Measurements from ENCODE around the gene DSC1.

Gene DSC1

GRCh38 chr18:31102941-31103340, 59.7 kb downstream of the DSC1 start:
- no peaks in the 10 kb centered on the region for H3K9me3 ChIP-seq (ENCODE audit: insufficient read depth, low read length)
- no peaks in the 10 kb centered on the region for H3K36me3 ChIP-seq (ENCODE audit: low read length)
- no peaks in the 10 kb centered on the region for H4K20me1 ChIP-seq (ENCODE audit: low read depth, low read length)

GRCh38 chr18:31102025-31102684, 60.5 kb downstream of the DSC1 start, which contains the start of gene DSC2:
Gene DSC2 (minus strand): TSS chr18:31102421. CDS start chr18:31101971, 450 bp downstream.
- Histone ChIP-seq H3K9ac (ENCODE audit: low read length) (no peak within 1 kb of the TSS), H3K9me3 (ENCODE audit: insufficient read depth, low read length) (no peaks in the 10 kb centered on the region), H2AFZ (ENCODE audit: low read depth, low read length, severe bottlenecking) (no peak within 1 kb of the TSS), H3K9me2 (replicated peaks; ENCODE audit: insufficient read depth, low read length) (no peaks in the 10 kb centered on the region), H3F3A (ENCODE audit: insufficient read depth) (no peaks in the 10 kb centered on the region), H3K79me2 (ENCODE audit: insufficient read depth, low read length) (no peaks in the 10 kb centered on the region), H3K4me3 (ENCODE audit: insufficient read depth, low read length, poor library complexity, severe bottlenecking) (no peak within 1 kb of the TSS), H3K36me3 (ENCODE audit: low read length) (no peaks in the 10 kb centered on the region), H4K20me1 (ENCODE audit: low read depth, low read length) (no peaks in the 10 kb centered on the region), H3K4me2 (ENCODE audit: low read depth, low read length, poor library complexity, severe bottlenecking) (no peak within 1 kb of the TSS), H3K27ac (ENCODE audit: low read depth, low read length) (no peak within 1 kb of the TSS), H3K27me3 (ENCODE audit: low read length) (no peaks in the 10 kb centered on the region)
- TF ChIP-seq, protein P1, sequence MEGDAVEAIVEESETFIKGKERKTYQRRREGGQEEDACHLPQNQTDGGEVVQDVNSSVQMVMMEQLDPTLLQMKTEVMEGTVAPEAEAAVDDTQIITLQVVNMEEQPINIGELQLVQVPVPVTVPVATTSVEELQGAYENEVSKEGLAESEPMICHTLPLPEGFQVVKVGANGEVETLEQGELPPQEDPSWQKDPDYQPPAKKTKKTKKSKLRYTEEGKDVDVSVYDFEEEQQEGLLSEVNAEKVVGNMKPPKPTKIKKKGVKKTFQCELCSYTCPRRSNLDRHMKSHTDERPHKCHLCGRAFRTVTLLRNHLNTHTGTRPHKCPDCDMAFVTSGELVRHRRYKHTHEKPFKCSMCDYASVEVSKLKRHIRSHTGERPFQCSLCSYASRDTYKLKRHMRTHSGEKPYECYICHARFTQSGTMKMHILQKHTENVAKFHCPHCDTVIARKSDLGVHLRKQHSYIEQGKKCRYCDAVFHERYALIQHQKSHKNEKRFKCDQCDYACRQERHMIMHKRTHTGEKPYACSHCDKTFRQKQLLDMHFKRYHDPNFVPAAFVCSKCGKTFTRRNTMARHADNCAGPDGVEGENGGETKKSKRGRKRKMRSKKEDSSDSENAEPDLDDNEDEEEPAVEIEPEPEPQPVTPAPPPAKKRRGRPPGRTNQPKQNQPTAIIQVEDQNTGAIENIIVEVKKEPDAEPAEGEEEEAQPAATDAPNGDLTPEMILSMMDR (IDR thresholded peaks at IDR 0.05; ENCODE audit: insufficient read depth, low read length, poor library complexity, severe bottlenecking) = no peak
- no peak for TF ChIP-seq EZH2phosphoT487 (conservative IDR thresholded peaks at IDR 0.05; ENCODE audit: low read length)

More at GRCh38 chr18:31102941-31103340, 59.7 kb downstream of the DSC1 start:
- Histone ChIP-seq H3F3A (ENCODE audit: insufficient read depth) (no peaks in the 10 kb centered on the region), H3K27me3 (ENCODE audit: low read length) (no peaks in the 10 kb centered on the region), H2AFZ (ENCODE audit: low read depth, low read length, severe bottlenecking) (no peak overlapping the region), H3K4me2 (ENCODE audit: low read depth, low read length, poor library complexity, severe bottlenecking) (no peak overlapping the region), H3K9me2 (replicated peaks; ENCODE audit: insufficient read depth, low read length) (no peaks in the 10 kb centered on the region), H3K27ac (ENCODE audit: low read depth, low read length) (no peak overlapping the region), H3K4me3 (ENCODE audit: insufficient read depth, low read length, poor library complexity, severe bottlenecking) (no peak overlapping the region), H3K79me2 (ENCODE audit: insufficient read depth, low read length) (no peaks in the 10 kb centered on the region), H3K9ac (ENCODE audit: low read length) (no peak overlapping the region)
- TF ChIP-seq EZH2phosphoT487 (conservative IDR thresholded peaks at IDR 0.05; ENCODE audit: low read length) = no peak
- TF ChIP-seq, protein P1 (IDR thresholded peaks at IDR 0.05; ENCODE audit: insufficient read depth, low read length, poor library complexity, severe bottlenecking) = no peak

- no peaks in the 10 kb centered on the region for H3F3A ChIP-seq (ENCODE audit: insufficient read depth)
- no peak overlapping the region for H3K4me2 ChIP-seq (ENCODE audit: low read depth, low read length, poor library complexity, severe bottlenecking)
- no peaks in the 10 kb centered on the region for H3K9me3 ChIP-seq (ENCODE audit: insufficient read depth, low read length)
- H3K4me3 ChIP-seq (ENCODE audit: insufficient read depth, low read length, poor library complexity, severe bottlenecking) = no peak overlapping the region
- TF ChIP-seq, protein P1 (IDR thresholded peaks at IDR 0.05; ENCODE audit: insufficient read depth, low read length, poor library complexity, severe bottlenecking) = no peak
- no peak for TF ChIP-seq EZH2phosphoT487 (conservative IDR thresholded peaks at IDR 0.05; ENCODE audit: low read length)
- no peak overlapping the region for H3K27ac ChIP-seq (ENCODE audit: low read depth, low read length)
- H3K27me3 ChIP-seq (ENCODE audit: low read length) = no peaks in the 10 kb centered on the region
- no peaks in the 10 kb centered on the region for H4K20me1 ChIP-seq (ENCODE audit: low read depth, low read length)
- no peaks in the 10 kb centered on the region for H3K9me2 ChIP-seq (replicated peaks; ENCODE audit: insufficient read depth, low read length)
- H2AFZ ChIP-seq (ENCODE audit: low read depth, low read length, severe bottlenecking) = no peak overlapping the region
- no peaks in the 10 kb centered on the region for H3K79me2 ChIP-seq (ENCODE audit: insufficient read depth, low read length)
- no peak overlapping the region for H3K9ac ChIP-seq (ENCODE audit: low read length)
- no peaks in the 10 kb centered on the region for H3K36me3 ChIP-seq (ENCODE audit: low read length)
Measured at GRCh38 chr18:31101183-31102024, 61.3 kb downstream of the DSC1 start.

All from SU-DHL-6 (cell line).